Activated CD4-positive, alpha-beta T cell treated with anti-CD3 and anti-CD28 coated beads, Interleukin-2, amount 10 ng/mL, durations not matched to agents 7 days and 5 days (primary cell): Measurements from ENCODE around the gene RCCD1. TPM values are rescaled to one million over a fixed set of nuclear protein-coding genes. Genes with fewer than 3 reads are reported as not detected.

ENCODE experiments used
- CTCF ChIA-PET: fragments of 350-600 bp; sonication (Branson Sonifier 250); formaldehyde crosslinking; loops from one replicate; lab custom pipeline; 2021; ENCODE audit warnings: antibody characterized with exemption; lab: Charles Lee
- POLR2A ChIA-PET: fragments of 350-600 bp; sonication (Branson Sonifier 250); formaldehyde crosslinking; loops from one replicate; lab custom pipeline; 2021; ENCODE audit warnings: antibody characterized with exemption; lab: Charles Lee
- DNase-seq: peaks from one replicate; pipeline ENCODE4 v3.0.0-alpha.2; 2020
- H3K27ac Mint-ChIP-seq: one replicate; pipeline ENCODE4 v1.8.0; 2021; ENCODE audit warnings: mild to moderate bottlenecking, moderate library complexity, mixed read lengths
- H3K27me3 Mint-ChIP-seq: one replicate; pipeline ENCODE4 v1.8.0; 2021; ENCODE audit warnings: mixed read lengths
- H3K36me3 Mint-ChIP-seq: one replicate; pipeline ENCODE4 v1.8.0; 2021; ENCODE audit warnings: low read depth, mixed read lengths
- H3K4me1 Mint-ChIP-seq: one replicate; pipeline ENCODE4 v1.8.0; 2021; ENCODE audit warnings: mixed read lengths
- H3K4me3 Mint-ChIP-seq: one replicate; pipeline ENCODE4 v1.8.0; 2021; ENCODE audit warnings: mild to moderate bottlenecking, moderate library complexity, mixed read lengths
- H3K9me3 Mint-ChIP-seq: one replicate; pipeline ENCODE4 v1.8.0; 2021; ENCODE audit warnings: mixed read lengths
- total RNA-seq, 2 experiments: library from RNA; stranded (reverse); gene quantifications; one replicate each; pipeline ENCODE4 v1.2.3, GENCODE V29; 2021

RCCD1 gene
- total RNA-seq, 2 experiments from 2014 or later = 30.8 to 35.9 TPM

DNA sequence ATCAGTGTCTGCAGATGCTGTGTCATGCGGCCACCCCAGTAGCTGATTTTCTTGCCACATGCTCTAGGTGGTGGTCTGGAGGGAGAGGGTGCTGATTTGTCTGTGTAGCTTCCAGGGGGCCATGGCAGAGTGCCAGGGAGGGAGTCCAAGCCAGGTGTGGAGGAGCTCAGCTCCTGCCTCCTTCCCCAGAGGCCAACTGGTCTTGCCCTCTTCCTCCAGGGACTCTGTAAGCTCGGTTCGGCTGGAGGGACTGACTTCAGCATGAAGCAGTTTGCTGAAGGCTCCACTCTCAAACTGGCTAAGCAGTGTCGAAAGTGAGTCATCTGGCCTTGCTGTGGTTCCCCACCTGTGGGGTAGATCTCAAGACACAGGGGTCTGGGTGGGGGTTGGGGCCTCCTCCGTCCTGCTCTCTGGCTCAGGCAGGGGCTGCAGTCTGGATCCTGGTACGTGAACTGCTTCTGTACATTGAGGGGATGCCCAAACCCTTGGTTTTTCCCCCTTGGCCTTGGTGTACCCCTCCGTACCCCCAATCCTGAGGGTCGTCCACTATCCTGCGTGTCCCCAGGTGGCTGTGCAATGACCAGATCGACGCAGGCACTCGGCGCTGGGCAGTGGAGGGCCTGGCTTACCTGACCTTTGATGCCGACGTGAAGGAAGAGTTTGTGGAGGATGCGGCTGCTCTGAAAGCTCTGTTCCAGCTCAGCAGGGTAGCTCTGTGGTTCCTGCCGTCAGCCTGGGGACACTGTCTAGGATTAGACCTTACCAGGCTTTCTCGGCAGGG is 6.9 kb upstream of the RCCD1 start:
- Mint-ChIP-seq H3K4me1 (no peaks in the 10 kb centered on the region), H3K9me3 (no peaks in the 10 kb centered on the region), H3K36me3 (peaks cover 55% of the 10 kb centered on the region), H3K4me3 (no peak overlapping the region), H3K27ac (no peak overlapping the region), H3K27me3 (no peaks in the 10 kb centered on the region)
- POLR2A ChIA-PET = no interaction called here
- CTCF ChIA-PET = interaction anchor here (10.2 to 10.3 kb wide), 2 partner anchors 8 to 14 kb away, joined by 58 to 135 read pairs; partner anchors contain the start of genes HDDC3, RCCD1 and UNC45A
- no peak for DNase-seq

- Mint-ChIP-seq H3K4me3 (no peak overlapping the region), H3K4me1 (peaks cover 2% of the 10 kb centered on the region), H3K27ac (no peak overlapping the region), H3K27me3 (no peaks in the 10 kb centered on the region), H3K36me3 (peaks cover 52% of the 10 kb centered on the region), H3K9me3 (no peaks in the 10 kb centered on the region)
- ChIA-PET CTCF (interaction anchor here (0.6 to 10.3 kb wide), 3 partner anchors 7 to 302 kb away, joined by 4 to 135 read pairs (median 58); partner anchors contain the start of genes HDDC3, RCCD1 and UNC45A), POLR2A (no interaction called here)
- DNase-seq = no peak
These were observed 6.2 kb upstream of the RCCD1 start for GRCh38 chr15:90948506-90948905.

- Mint-ChIP-seq H3K27ac (no peak overlapping the region), H3K9me3 (no peaks in the 10 kb centered on the region), H3K4me3 (no peak overlapping the region), H3K36me3 (peaks cover 43% of the 10 kb centered on the region), H3K27me3 (no peaks in the 10 kb centered on the region), H3K4me1 (peaks cover 14% of the 10 kb centered on the region)
- no peak for DNase-seq
- CTCF ChIA-PET = interaction anchor here (10.2 kb wide), 1 partner anchor 16 kb away, joined by 135 read pairs; the partner anchor contains the start of genes HDDC3 and UNC45A
- POLR2A ChIA-PET = no interaction called here
These were observed 4.6 kb upstream of the RCCD1 start for GRCh38 chr15:90949979-90950675.

DNA sequence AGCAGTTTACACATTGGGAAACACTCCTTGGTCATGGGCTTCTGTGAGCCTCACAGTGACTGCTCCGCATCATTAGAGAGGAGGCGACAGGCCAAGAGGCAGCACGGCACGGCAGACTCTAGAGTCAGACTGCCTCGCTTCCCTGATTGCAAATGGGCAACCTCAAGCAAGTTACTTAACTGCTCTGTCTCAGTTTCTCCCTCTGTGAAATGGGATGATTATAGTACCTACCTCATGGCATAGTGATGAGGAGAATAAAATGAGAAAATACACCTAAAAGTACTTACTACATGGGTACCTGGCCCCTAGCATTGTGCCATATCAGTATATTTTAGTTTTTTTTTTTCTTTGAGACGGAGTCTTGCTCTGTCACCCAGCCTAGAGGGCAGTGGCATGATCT is 4.0 kb upstream of the RCCD1 start:
- POLR2A ChIA-PET = no interaction called here
- Mint-ChIP-seq H3K4me1 (peaks cover 15% of the 10 kb centered on the region), H3K27ac (no peak overlapping the region), H3K27me3 (no peaks in the 10 kb centered on the region), H3K4me3 (no peak overlapping the region), H3K36me3 (peaks cover 40% of the 10 kb centered on the region), H3K9me3 (no peaks in the 10 kb centered on the region)
- CTCF ChIA-PET = interaction anchor here (10.2 kb wide), 1 partner anchor 17 kb away, joined by 135 read pairs; the partner anchor contains the start of genes HDDC3 and UNC45A
- no peak for DNase-seq

GRCh38 chr15:90952901-90953677 is 1.6 kb upstream of the RCCD1 start:
- peaks cover 28% of the 10 kb centered on the region for H3K4me1 Mint-ChIP-seq
- CTCF ChIA-PET = interaction anchor here (0.8 to 10.1 kb wide), 5 partner anchors 9 to 80 kb away, joined by 3 to 140 read pairs (median 6); partner anchors contain the start of genes HDDC3 and UNC45A
- H3K27me3 Mint-ChIP-seq = no peaks in the 10 kb centered on the region
- no peak for DNase-seq
- POLR2A ChIA-PET = no interaction called here
- peak overlapping the region; percentile 76 for H3K27ac Mint-ChIP-seq
- H3K36me3 Mint-ChIP-seq = peaks cover 44% of the 10 kb centered on the region
- no peaks in the 10 kb centered on the region for H3K9me3 Mint-ChIP-seq
- H3K4me3 Mint-ChIP-seq = peak overlapping the region; percentile 37

DNA sequence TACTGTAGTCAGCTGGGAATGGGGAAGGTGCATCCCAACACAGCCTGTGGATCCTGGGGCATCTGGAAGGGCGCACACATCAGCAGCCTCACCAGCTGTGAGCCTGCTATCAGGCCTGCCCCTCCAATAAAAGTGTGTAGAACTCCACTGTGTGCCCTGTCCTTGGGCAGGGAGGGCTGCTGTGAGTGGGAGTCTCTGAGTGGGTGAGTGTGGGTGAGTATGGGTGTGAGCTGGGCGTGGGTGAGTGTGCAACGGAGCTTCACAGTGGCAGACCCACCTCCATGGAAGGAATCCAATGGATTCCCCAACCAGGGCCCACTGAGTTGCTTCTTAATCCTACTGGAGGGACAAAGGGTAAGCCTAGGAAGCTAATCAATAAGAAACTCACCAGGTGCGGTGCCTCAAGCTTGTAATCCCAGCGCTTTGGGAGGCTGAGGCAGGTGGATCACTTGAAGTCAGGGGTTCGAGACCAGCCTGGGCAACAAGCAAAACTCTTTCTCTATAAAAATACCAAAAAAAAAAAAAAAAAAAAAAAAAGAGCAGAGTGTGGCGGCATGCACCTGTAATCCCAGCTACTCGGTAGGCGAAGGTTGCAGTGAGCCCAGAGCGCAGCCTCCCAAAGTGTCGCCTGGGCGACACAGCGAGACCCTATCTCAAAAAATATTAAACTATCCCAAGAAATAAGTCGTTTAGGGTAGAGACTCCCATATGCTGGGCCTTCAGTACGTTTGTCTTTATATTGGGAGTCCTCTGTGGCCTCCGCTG is 555 bp upstream of the RCCD1 start:
- H3K27me3 Mint-ChIP-seq = no peaks in the 10 kb centered on the region
- POLR2A ChIA-PET = interaction anchor here (1.0 kb wide), 1 partner anchor 51 kb away, joined by 4 read pairs; the partner anchor contains the start of gene MAN2A2
- peak overlapping the region; percentile 96 for H3K27ac Mint-ChIP-seq
- H3K36me3 Mint-ChIP-seq = peaks cover 39% of the 10 kb centered on the region
- no peak for DNase-seq
- peaks cover 28% of the 10 kb centered on the region for H3K4me1 Mint-ChIP-seq
- H3K4me3 Mint-ChIP-seq = peak overlapping the region; percentile 89
- no peaks in the 10 kb centered on the region for H3K9me3 Mint-ChIP-seq
- CTCF ChIA-PET = interaction anchor here (0.6 to 10.1 kb wide), 7 partner anchors 8 to 287 kb away, joined by 3 to 140 read pairs (median 3); partner anchors contain the start of genes HDDC3 and UNC45A

GRCh38 chr15:90955624-90956273 is 1.1 kb downstream of the RCCD1 start:
- DNase-seq = no peak
- Mint-ChIP-seq H3K27me3 (no peaks in the 10 kb centered on the region), H3K4me3 (peak overlapping the region; percentile 89), H3K27ac (peak overlapping the region; percentile 96), H3K36me3 (peaks cover 41% of the 10 kb centered on the region), H3K4me1 (peaks cover 28% of the 10 kb centered on the region), H3K9me3 (no peaks in the 10 kb centered on the region)
- ChIA-PET CTCF (interaction anchor here (0.5 to 10.1 kb wide), 18 partner anchors 10 to 1922 kb away, joined by 3 to 140 read pairs (median 4); partner anchors contain the start of genes HDDC3, UNC45A and VPS33B), POLR2A (interaction anchor here (0.6 kb wide), 1 partner anchor 16 kb away, joined by 4 read pairs; no protein-coding TSS in a partner anchor)

DNA sequence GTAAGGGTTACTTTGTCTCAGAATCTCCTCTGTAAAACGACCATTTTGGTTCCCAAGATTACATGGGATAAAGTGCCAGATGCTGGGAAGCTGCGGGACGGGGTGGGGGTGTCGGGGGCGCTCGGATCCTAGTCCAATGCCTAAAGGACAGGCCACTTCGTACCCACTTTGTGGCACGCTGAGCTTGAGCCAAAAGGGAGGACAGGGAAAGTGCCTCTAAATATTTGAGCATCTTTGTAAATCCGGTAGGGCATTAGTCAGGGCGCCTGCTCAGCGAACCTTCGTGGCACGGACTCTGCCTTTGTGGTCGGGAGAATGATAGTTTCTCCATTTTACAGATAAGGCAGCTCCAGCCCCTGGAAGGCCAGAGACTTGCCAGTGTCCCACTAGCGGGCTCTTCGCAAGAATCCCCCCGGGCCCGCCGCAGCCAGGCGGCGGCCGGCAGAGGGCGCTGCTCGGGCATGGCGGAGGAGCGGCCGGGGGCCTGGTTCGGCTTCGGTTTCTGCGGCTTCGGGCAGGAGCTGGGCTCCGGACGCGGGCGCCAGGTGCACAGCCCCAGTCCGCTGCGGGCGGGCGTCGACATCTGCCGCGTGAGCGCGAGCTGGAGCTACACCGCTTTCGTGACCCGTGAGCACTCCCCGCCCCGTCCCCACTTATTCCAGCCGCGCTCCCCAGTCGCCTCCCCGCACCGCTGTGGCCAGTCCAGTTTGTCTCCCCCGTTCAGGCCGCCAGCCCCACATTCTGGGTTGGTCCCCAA is 1.8 kb downstream of the RCCD1 start:
- Mint-ChIP-seq H3K27ac (peak overlapping the region; percentile 96), H3K36me3 (peaks cover 45% of the 10 kb centered on the region), H3K4me3 (peak overlapping the region; percentile 89), H3K9me3 (no peaks in the 10 kb centered on the region), H3K27me3 (no peaks in the 10 kb centered on the region), H3K4me1 (peaks cover 30% of the 10 kb centered on the region)
- DNase-seq = peak; percentile 73
- ChIA-PET POLR2A (interaction anchor here (0.5 to 0.6 kb wide), 2 partner anchors 11 to 15 kb away, joined by 3 to 4 read pairs; no protein-coding TSS in a partner anchor), CTCF (interaction anchor here (0.6 to 10.1 kb wide), 20 partner anchors 8 to 459 kb away, joined by 3 to 140 read pairs (median 4); partner anchors contain the start of genes HDDC3, UNC45A and VPS33B)

GRCh38 chr15:90957031-90957790 is 2.5 kb downstream of the RCCD1 start:
- Mint-ChIP-seq H3K27ac (peak overlapping the region; percentile 73), H3K9me3 (no peaks in the 10 kb centered on the region), H3K36me3 (peaks cover 42% of the 10 kb centered on the region), H3K27me3 (no peaks in the 10 kb centered on the region), H3K4me1 (peaks cover 30% of the 10 kb centered on the region), H3K4me3 (peak overlapping the region; percentile 65)
- no peak for DNase-seq
- ChIA-PET CTCF (interaction anchor here (0.6 to 10.1 kb wide), 20 partner anchors 8 to 460 kb away, joined by 3 to 140 read pairs (median 5); partner anchors contain the start of genes HDDC3, UNC45A and VPS33B), POLR2A (interaction anchor here (0.5 kb wide), 1 partner anchor 12 kb away, joined by 3 read pairs; no protein-coding TSS in a partner anchor)

DNA sequence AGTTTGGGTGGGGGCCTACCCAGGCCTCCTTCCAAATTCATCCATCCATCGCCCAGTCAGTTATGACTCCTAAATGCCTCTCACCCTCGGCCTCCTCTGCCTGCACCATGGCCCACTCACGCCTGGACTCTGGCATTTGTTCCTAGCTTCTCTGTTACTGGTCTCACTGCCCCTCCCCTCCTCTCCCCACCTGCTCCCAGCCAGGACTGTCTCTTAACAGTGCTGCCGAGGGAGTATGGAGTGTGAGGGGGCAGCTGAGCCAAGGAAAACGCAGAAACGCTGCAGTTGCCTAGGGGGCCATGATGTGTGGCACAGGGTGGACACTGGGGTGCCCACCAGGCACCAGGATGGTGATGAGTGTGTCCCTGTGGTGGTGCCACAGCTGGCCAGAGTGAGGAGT is 3.1 kb downstream of the RCCD1 start:
- Mint-ChIP-seq H3K36me3 (peaks cover 41% of the 10 kb centered on the region), H3K4me1 (peaks cover 30% of the 10 kb centered on the region), H3K27ac (peak overlapping the region; percentile 73), H3K4me3 (peak overlapping the region; percentile 65), H3K9me3 (no peaks in the 10 kb centered on the region), H3K27me3 (no peaks in the 10 kb centered on the region)
- CTCF ChIA-PET = interaction anchor here (0.7 to 10.1 kb wide), 11 partner anchors 8 to 632 kb away, joined by 3 to 140 read pairs (median 7); partner anchors contain the start of genes HDDC3 and UNC45A
- no peak for DNase-seq
- POLR2A ChIA-PET = no interaction called here
